ENCODE data around the gene VIL1. TPM values are rescaled to one million over a fixed set of nuclear protein-coding genes. Genes with fewer than 3 reads are reported as not detected.

Gene VIL1
- total and polyA plus RNA-seq, 2 of the 13 experiments (the other 11 are each of a cell fraction or from before 2014, with no cell fraction given) = 287 to 301 TPM

GRCh38 chr2:218397820-218398436, 21.0 kb upstream of the VIL1 start (continued):
- TF ChIP-seq, protein P1, sequence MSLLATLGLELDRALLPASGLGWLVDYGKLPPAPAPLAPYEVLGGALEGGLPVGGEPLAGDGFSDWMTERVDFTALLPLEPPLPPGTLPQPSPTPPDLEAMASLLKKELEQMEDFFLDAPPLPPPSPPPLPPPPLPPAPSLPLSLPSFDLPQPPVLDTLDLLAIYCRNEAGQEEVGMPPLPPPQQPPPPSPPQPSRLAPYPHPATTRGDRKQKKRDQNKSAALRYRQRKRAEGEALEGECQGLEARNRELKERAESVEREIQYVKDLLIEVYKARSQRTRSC (CRISPR knock-in tag; IDR thresholded peaks at IDR 0.05; ENCODE audit: low read depth) = no peak; the same call in 1 of the 2 replicates
- TF ChIP-seq, protein P2, sequence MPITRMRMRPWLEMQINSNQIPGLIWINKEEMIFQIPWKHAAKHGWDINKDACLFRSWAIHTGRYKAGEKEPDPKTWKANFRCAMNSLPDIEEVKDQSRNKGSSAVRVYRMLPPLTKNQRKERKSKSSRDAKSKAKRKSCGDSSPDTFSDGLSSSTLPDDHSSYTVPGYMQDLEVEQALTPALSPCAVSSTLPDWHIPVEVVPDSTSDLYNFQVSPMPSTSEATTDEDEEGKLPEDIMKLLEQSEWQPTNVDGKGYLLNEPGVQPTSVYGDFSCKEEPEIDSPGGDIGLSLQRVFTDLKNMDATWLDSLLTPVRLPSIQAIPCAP (CRISPR knock-in tag; IDR thresholded peaks at IDR 0.05; ENCODE audit: low read depth) = no peak
- TF ChIP-seq ZNF775 (CRISPR knock-in tag; IDR thresholded peaks at IDR 0.05; ENCODE audit: borderline replicate concordance) = 0 out of 2 replicates have a peak, but pooled peaks have one; percentile 12
- peak; percentile 78 for TF ChIP-seq KMT2B (CRISPR knock-in tag; IDR thresholded peaks at IDR 0.05)
- 0 out of 2 replicates have a peak, but pooled peaks have one; percentile 32 for TF ChIP-seq ZKSCAN1 (IDR thresholded peaks at IDR 0.05; ENCODE audit: low read length)
- no peak for TF ChIP-seq ZNF75D (CRISPR knock-in tag; IDR thresholded peaks at IDR 0.05; ENCODE audit: borderline replicate concordance)
- peak; percentile 94; the same call in 1 of the 2 replicates for TF ChIP-seq ZNF230 (CRISPR knock-in tag; IDR thresholded peaks at IDR 0.05)
- TF ChIP-seq CAMTA2 (CRISPR knock-in tag; IDR thresholded peaks at IDR 0.05; ENCODE audit: borderline replicate concordance) = no peak; the same call in 1 of the 2 replicates
- no peak for TF ChIP-seq EED (CRISPR knock-in tag; IDR thresholded peaks at IDR 0.05)
- TF ChIP-seq ZNF589 (CRISPR knock-in tag; conservative IDR thresholded peaks at IDR 0.05) = peak; percentile 75
- no peak for TF ChIP-seq PCBP2 (optimal IDR thresholded peaks at IDR 0.05; ENCODE audit: low read depth, low read length, poor library complexity, severe bottlenecking)
- TF ChIP-seq, protein P3, sequence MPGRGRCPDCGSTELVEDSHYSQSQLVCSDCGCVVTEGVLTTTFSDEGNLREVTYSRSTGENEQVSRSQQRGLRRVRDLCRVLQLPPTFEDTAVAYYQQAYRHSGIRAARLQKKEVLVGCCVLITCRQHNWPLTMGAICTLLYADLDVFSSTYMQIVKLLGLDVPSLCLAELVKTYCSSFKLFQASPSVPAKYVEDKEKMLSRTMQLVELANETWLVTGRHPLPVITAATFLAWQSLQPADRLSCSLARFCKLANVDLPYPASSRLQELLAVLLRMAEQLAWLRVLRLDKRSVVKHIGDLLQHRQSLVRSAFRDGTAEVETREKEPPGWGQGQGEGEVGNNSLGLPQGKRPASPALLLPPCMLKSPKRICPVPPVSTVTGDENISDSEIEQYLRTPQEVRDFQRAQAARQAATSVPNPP (CRISPR knock-in tag; IDR thresholded peaks at IDR 0.05) = no peak
- no peak for TF ChIP-seq ZNF598 (CRISPR knock-in tag; IDR thresholded peaks at IDR 0.05; ENCODE audit: borderline replicate concordance)
- TF ChIP-seq WIZ (CRISPR knock-in tag; IDR thresholded peaks at IDR 0.05) = no peak; the same call in 1 of the 2 replicates
- TF ChIP-seq REST (IDR thresholded peaks at IDR 0.05; ENCODE audit: borderline replicate concordance in 1 of 2, low read depth in 1 of 2, low read length in 2 of 2) = peak in 1 of 2 experiments; percentile 78; a peak in 2 of 4 replicates
- TF ChIP-seq ZFP37 (CRISPR knock-in tag; IDR thresholded peaks at IDR 0.05; ENCODE audit: borderline replicate concordance) = peak; percentile 94; the same call in 1 of the 2 replicates
- peak; percentile 77; the same call in 1 of the 2 replicates for TF ChIP-seq ZNF766 (CRISPR knock-in tag; IDR thresholded peaks at IDR 0.05; ENCODE audit: borderline replicate concordance)
- TF ChIP-seq, protein P4, sequence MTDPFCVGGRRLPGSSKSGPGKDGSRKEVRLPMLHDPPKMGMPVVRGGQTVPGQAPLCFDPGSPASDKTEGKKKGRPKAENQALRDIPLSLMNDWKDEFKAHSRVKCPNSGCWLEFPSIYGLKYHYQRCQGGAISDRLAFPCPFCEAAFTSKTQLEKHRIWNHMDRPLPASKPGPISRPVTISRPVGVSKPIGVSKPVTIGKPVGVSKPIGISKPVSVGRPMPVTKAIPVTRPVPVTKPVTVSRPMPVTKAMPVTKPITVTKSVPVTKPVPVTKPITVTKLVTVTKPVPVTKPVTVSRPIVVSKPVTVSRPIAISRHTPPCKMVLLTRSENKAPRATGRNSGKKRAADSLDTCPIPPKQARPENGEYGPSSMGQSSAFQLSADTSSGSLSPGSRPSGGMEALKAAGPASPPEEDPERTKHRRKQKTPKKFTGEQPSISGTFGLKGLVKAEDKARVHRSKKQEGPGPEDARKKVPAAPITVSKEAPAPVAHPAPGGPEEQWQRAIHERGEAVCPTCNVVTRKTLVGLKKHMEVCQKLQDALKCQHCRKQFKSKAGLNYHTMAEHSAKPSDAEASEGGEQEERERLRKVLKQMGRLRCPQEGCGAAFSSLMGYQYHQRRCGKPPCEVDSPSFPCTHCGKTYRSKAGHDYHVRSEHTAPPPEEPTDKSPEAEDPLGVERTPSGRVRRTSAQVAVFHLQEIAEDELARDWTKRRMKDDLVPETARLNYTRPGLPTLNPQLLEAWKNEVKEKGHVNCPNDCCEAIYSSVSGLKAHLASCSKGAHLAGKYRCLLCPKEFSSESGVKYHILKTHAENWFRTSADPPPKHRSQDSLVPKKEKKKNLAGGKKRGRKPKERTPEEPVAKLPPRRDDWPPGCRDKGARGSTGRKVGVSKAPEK (CRISPR knock-in tag; IDR thresholded peaks at IDR 0.05; ENCODE audit: borderline replicate concordance) = no peak; the same call in 1 of the 2 replicates
- no peak for TF ChIP-seq ZNF235 (CRISPR knock-in tag; IDR thresholded peaks at IDR 0.05; ENCODE audit: borderline replicate concordance)
- no peak for TF ChIP-seq HCFC1 (IDR thresholded peaks at IDR 0.05; ENCODE audit: low read depth, low read length)

Measured in HepG2 (cell line).